Measurements from ENCODE around the gene C1QTNF5. TPM values are rescaled to one million over a fixed set of nuclear protein-coding genes. Genes with fewer than 3 reads are reported as not detected.

The C1QTNF5 gene
- polyA plus RNA-seq, 2 of the 4 experiments (the other 2 are of a cell fraction), result not detected

DNA sequence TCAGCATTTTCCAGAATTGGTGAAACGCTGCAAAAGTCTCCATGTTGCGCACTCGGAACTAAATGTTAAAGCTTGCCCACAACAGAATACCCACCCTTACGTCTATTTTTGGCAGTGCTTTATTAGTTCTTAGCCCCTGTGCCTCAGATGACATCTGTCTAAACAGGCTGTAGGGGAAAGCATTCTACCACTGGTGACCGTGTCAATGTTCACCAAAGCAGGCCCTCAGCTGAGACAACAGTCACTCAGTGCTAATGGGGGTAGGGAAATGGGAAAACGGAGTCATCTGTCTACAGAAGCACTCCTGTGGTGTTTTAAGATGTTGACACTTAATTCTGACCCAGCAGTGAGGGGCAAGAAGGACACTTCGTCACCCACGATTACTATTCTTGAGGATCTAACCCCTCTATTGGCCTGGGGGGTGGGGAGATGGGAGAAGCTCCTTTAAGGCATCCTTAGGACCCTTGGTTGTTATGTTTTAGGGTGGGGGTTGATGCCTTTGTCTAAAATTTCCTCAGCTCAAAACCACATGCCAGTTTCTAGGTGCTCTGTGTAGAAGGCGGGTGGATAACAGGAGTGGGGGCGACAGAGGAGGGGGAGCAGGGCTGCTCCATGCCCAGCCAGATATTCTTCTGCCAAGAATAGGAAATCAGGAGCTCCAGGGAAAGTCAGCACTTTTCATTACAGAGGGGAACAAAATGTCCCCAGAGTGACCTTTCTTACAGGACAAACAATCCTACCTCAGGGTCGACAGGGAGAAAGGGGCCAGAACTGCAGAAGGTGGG, 21.4 kb upstream of the C1QTNF5 start (continued):
- no peak for TF ChIP-seq HOXB5 (CRISPR knock-in tag; IDR thresholded peaks at IDR 0.05)
- no peak for TF ChIP-seq PHF8 (IDR thresholded peaks at IDR 0.05; ENCODE audit: borderline replicate concordance, low read depth)
- TF ChIP-seq, protein P1, sequence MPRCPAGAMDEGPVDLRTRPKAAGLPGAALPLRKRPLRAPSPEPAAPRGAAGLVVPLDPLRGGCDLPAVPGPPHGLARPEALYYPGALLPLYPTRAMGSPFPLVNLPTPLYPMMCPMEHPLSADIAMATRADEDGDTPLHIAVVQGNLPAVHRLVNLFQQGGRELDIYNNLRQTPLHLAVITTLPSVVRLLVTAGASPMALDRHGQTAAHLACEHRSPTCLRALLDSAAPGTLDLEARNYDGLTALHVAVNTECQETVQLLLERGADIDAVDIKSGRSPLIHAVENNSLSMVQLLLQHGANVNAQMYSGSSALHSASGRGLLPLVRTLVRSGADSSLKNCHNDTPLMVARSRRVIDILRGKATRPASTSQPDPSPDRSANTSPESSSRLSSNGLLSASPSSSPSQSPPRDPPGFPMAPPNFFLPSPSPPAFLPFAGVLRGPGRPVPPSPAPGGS (IDR thresholded peaks at IDR 0.05), result no peak
- TF ChIP-seq FOSB (CRISPR knock-in tag; IDR thresholded peaks at IDR 0.05), result no peak
- TF ChIP-seq CBX8 (IDR thresholded peaks at IDR 0.05), result no peak
- TF ChIP-seq NFE2L2 (conservative IDR thresholded peaks at IDR 0.05; ENCODE audit: low read length), result no peak
- no peak for TF ChIP-seq KDM1A (IDR thresholded peaks at IDR 0.05; ENCODE audit: low read depth)

DNA sequence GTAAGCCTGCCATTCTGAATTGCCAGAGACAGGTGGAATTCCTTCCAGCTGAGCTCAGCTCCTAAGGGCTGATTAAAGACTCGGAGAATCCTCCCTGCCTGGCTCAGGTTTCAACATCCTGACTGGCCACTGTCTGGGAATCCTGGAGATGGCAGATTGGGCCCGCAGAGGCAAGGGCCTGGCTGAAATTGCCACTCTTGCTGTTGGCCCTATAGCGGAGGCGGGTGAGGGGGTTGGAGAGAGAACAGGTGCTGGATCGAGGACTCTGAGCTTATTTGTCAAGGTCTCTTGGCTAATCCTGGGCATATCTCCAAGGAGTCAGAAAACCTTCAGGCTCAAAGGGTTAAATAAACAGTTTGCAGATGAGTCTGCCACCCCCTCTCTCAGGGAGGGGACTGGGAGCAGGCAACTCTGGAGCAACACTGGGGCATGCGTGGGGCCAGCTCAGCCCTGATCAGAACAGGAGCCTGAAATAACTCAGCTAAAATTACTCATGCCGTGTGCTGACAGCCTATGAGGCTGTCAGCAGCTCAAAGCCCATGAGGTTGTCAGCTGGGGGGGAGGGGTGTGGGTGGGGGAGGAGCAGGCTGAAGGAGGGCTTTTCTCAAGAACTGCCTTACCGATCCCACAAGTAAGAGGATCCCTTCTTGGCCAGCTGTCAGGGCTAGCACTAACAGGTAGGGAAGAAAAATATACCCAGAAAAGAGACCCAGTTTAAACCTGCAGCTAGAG, 20.5 kb upstream of the C1QTNF5 start:
- FAIRE-seq (no peak), ATAC-seq (peak; percentile 79 to 85), DNase-seq (ENCODE audit: low read depth in 1 of 2, low spot score in 1 of 2) (peak; percentile 57 to 74)
- Histone ChIP-seq H3K9me3 (no peaks in the 10 kb centered on the region), H3K4me3 (0 out of 3 replicates have a peak overlapping the region, but pooled peaks have one; percentile 15), H3K4me1 (peaks cover 55% of the 10 kb centered on the region), H3K4me2 (peak overlapping the region; percentile 69), H3K27ac (peak overlapping the region; percentile 71 to 72)
- TF ChIP-seq, protein P1 (IDR thresholded peaks at IDR 0.05), result no peak
- peak; percentile 3 for TF ChIP-seq MAFK (IDR thresholded peaks at IDR 0.05; ENCODE audit: partially characterized antibody)
- TF ChIP-seq FOXS1 (CRISPR knock-in tag; IDR thresholded peaks at IDR 0.05), result no peak
- no peak for TF ChIP-seq CHD2 (IDR thresholded peaks at IDR 0.05; ENCODE audit: low read length, partially characterized antibody)
- TF ChIP-seq JUNB (IDR thresholded peaks at IDR 0.05), result peak; percentile 36; the same call in 1 of the 2 replicates
- TF ChIP-seq JUN (IDR thresholded peaks at IDR 0.05), result peak; percentile 26 to 42; a peak in 1 of 5 replicates
- TF ChIP-seq, protein P2, sequence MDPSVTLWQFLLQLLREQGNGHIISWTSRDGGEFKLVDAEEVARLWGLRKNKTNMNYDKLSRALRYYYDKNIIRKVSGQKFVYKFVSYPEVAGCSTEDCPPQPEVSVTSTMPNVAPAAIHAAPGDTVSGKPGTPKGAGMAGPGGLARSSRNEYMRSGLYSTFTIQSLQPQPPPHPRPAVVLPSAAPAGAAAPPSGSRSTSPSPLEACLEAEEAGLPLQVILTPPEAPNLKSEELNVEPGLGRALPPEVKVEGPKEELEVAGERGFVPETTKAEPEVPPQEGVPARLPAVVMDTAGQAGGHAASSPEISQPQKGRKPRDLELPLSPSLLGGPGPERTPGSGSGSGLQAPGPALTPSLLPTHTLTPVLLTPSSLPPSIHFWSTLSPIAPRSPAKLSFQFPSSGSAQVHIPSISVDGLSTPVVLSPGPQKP (IDR thresholded peaks at IDR 0.05; ENCODE audit: low read depth, low read length), result no peak
- TF ChIP-seq CEBPB (IDR thresholded peaks at IDR 0.05), result peak in 1 of 2 experiments; percentile 23; a peak in 1 of 4 replicates
- TF ChIP-seq CBX2 (IDR thresholded peaks at IDR 0.05; ENCODE audit: borderline replicate concordance, low read depth), result no peak
- TF ChIP-seq, protein P3, sequence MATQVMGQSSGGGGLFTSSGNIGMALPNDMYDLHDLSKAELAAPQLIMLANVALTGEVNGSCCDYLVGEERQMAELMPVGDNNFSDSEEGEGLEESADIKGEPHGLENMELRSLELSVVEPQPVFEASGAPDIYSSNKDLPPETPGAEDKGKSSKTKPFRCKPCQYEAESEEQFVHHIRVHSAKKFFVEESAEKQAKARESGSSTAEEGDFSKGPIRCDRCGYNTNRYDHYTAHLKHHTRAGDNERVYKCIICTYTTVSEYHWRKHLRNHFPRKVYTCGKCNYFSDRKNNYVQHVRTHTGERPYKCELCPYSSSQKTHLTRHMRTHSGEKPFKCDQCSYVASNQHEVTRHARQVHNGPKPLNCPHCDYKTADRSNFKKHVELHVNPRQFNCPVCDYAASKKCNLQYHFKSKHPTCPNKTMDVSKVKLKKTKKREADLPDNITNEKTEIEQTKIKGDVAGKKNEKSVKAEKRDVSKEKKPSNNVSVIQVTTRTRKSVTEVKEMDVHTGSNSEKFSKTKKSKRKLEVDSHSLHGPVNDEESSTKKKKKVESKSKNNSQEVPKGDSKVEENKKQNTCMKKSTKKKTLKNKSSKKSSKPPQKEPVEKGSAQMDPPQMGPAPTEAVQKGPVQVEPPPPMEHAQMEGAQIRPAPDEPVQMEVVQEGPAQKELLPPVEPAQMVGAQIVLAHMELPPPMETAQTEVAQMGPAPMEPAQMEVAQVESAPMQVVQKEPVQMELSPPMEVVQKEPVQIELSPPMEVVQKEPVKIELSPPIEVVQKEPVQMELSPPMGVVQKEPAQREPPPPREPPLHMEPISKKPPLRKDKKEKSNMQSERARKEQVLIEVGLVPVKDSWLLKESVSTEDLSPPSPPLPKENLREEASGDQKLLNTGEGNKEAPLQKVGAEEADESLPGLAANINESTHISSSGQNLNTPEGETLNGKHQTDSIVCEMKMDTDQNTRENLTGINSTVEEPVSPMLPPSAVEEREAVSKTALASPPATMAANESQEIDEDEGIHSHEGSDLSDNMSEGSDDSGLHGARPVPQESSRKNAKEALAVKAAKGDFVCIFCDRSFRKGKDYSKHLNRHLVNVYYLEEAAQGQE (IDR thresholded peaks at IDR 0.05), result no peak
- 8% methylated on average over 8 of the region's 8 CpGs for WGBS (ENCODE audit: missing lambda C conversion rate)
- ChIA-PET POLR2A (interaction anchor here (0.5 to 1.2 kb wide), 2 partner anchors 15 to 20 kb away, joined by 3 to 5 read pairs; partner anchors contain the start of gene USP2), CTCF (interaction anchor here (0.6 to 5.8 kb wide), 13 partner anchors 8 to 747 kb away, joined by 3 to 98 read pairs (median 4); partner anchors contain the start of gene USP2)
